Large intestine (tissue), 3 donors: ENCODE measurements around the gene ZC3H12A. TPM values are rescaled to one million over a fixed set of nuclear protein-coding genes. Genes with fewer than 3 reads are reported as not detected.

Experiments used
- DNase-seq, 2 donors: peaks; one replicate each; pipeline versions ENCODE4 v3.0.0 to v3.0.0-alpha.2; 2013
- H3K27ac ChIP-seq: one replicate; pipeline ENCODE4 v1.5.1; 2013; ENCODE audit warnings: low read length
- H3K27me3 ChIP-seq: 2 replicates; pipeline ENCODE4 v1.6.1; 2013; ENCODE audit warnings: low read length; ENCODE audit not compliant: control insufficient read depth, insufficient read depth
- H3K36me3 ChIP-seq: 2 replicates; pipeline ENCODE4 v1.6.1; 2013; ENCODE audit warnings: low read length; ENCODE audit not compliant: control insufficient read depth, insufficient read depth
- H3K4me1 ChIP-seq: one replicate; pipeline ENCODE4 v1.6.1; 2013; ENCODE audit warnings: low read length; ENCODE audit not compliant: control insufficient read depth, insufficient read depth
- H3K4me3 ChIP-seq: one replicate; pipeline ENCODE4 v1.5.1; 2013; ENCODE audit warnings: low read length
- H3K9me3 ChIP-seq: one replicate; pipeline ENCODE4 v1.6.1; 2013; ENCODE audit warnings: mild to moderate bottlenecking, low read depth, low read length, moderate library complexity; ENCODE audit not compliant: control insufficient read depth
- WGBS: methylation state at CpG from one replicate; pipeline ENCODE4 v1.1.5; 2013; ENCODE audit warnings: low lambda C conversion rate; ENCODE audit not compliant: insufficient coverage; 5-methylcytosine and 5-hydroxymethylcytosine counted together
- polyA plus RNA-seq: library from polyadenylated mRNA; unstranded; fragments of 120-200 nt; gene quantifications from one replicate; pipeline ENCODE4 v1.2.1, GENCODE V29; 2013

ZC3H12A gene
- polyA plus RNA-seq, 1 donor = 25.4 TPM

- no CpG with 5 or more reads among the region's 6 CpGs for WGBS
- Histone ChIP-seq H3K4me3 (no peak overlapping the region), H3K4me1 (peaks cover 2% of the 10 kb centered on the region), H3K9me3 (no peaks in the 10 kb centered on the region), H3K27me3 (peaks cover 3% of the 10 kb centered on the region), H3K36me3 (no peaks in the 10 kb centered on the region), H3K27ac (no peak overlapping the region)
- DNase-seq = no peak
These were observed 22.0 kb upstream of the ZC3H12A start for GRCh38 chr1:37452416-37452815.

GRCh38 chr1:37453647-37454046 is 20.7 kb upstream of the ZC3H12A start:
- Histone ChIP-seq H3K27ac (no peak overlapping the region), H3K27me3 (peaks cover 3% of the 10 kb centered on the region), H3K4me1 (peaks cover 2% of the 10 kb centered on the region), H3K36me3 (no peaks in the 10 kb centered on the region), H3K4me3 (no peak overlapping the region), H3K9me3 (no peaks in the 10 kb centered on the region)
- no peak for DNase-seq
- WGBS = no CpG with 5 or more reads among the region's 7 CpGs

- Histone ChIP-seq H3K36me3 (no peaks in the 10 kb centered on the region), H3K9me3 (no peaks in the 10 kb centered on the region), H3K27ac (no peak overlapping the region), H3K4me1 (peaks cover 2% of the 10 kb centered on the region), H3K27me3 (no peaks in the 10 kb centered on the region), H3K4me3 (no peak overlapping the region)
- no CpG with 5 or more reads among the region's 10 CpGs for WGBS
- no peak for DNase-seq
These were observed 18.9 kb upstream of the ZC3H12A start for GRCh38 chr1:37455516-37455915.

GRCh38 chr1:37456614-37457013 is 17.8 kb upstream of the ZC3H12A start:
- no peaks in the 10 kb centered on the region for H3K36me3 ChIP-seq
- no peaks in the 10 kb centered on the region for H3K9me3 ChIP-seq
- H3K27ac ChIP-seq = no peak overlapping the region
- no peak for DNase-seq
- H3K27me3 ChIP-seq = no peaks in the 10 kb centered on the region
- H3K4me1 ChIP-seq = peaks cover 2% of the 10 kb centered on the region
- H3K4me3 ChIP-seq = no peak overlapping the region

- Histone ChIP-seq H3K27me3 (no peaks in the 10 kb centered on the region), H3K9me3 (no peaks in the 10 kb centered on the region), H3K27ac (no peak overlapping the region), H3K4me1 (no peaks in the 10 kb centered on the region), H3K4me3 (no peak overlapping the region), H3K36me3 (no peaks in the 10 kb centered on the region)
- no peak for DNase-seq
- WGBS = no CpG with 5 or more reads among the region's 3 CpGs
These were observed 15.8 kb upstream of the ZC3H12A start for GRCh38 chr1:37458551-37458950.

GRCh38 chr1:37461698-37462436 is 12.5 kb upstream of the ZC3H12A start:
- no CpG with 5 or more reads among the region's 9 CpGs for WGBS
- no peak overlapping the region for H3K27ac ChIP-seq

GRCh38 chr1:37464443-37464842 is 9.9 kb upstream of the ZC3H12A start:
- no CpG with 5 or more reads among the region's 2 CpGs for WGBS
- Histone ChIP-seq H3K36me3 (no peaks in the 10 kb centered on the region), H3K9me3 (no peaks in the 10 kb centered on the region), H3K4me1 (peaks cover 18% of the 10 kb centered on the region), H3K27ac (peak overlapping the region; percentile 79), H3K4me3 (no peak overlapping the region), H3K27me3 (no peaks in the 10 kb centered on the region)
- DNase-seq = no peak

More at GRCh38 chr1:37461698-37462436, 12.5 kb upstream of the ZC3H12A start:
- no peak overlapping the region for H3K4me3 ChIP-seq
- no peaks in the 10 kb centered on the region for H3K9me3 ChIP-seq
- H3K36me3 ChIP-seq = no peaks in the 10 kb centered on the region
- H3K4me1 ChIP-seq = peaks cover 18% of the 10 kb centered on the region
- DNase-seq = no peak
- no peaks in the 10 kb centered on the region for H3K27me3 ChIP-seq

GRCh38 chr1:37465593-37466517 is 8.5 kb upstream of the ZC3H12A start:
- Histone ChIP-seq H3K36me3 (no peaks in the 10 kb centered on the region), H3K4me3 (no peak overlapping the region), H3K27ac (peak overlapping the region; percentile 79), H3K9me3 (no peaks in the 10 kb centered on the region), H3K4me1 (peaks cover 18% of the 10 kb centered on the region), H3K27me3 (no peaks in the 10 kb centered on the region)
- no CpG with 5 or more reads among the region's 6 CpGs for WGBS
- DNase-seq = peak; percentile 80 to 90

GRCh38 chr1:37468037-37468436 is 6.3 kb upstream of the ZC3H12A start:
- no CpG with 5 or more reads among the region's 5 CpGs for WGBS
- H3K4me3 ChIP-seq = no peak overlapping the region
- no peaks in the 10 kb centered on the region for H3K36me3 ChIP-seq
- no peaks in the 10 kb centered on the region for H3K27me3 ChIP-seq
- no peaks in the 10 kb centered on the region for H3K9me3 ChIP-seq
- no peak overlapping the region for H3K27ac ChIP-seq
- peaks cover 34% of the 10 kb centered on the region for H3K4me1 ChIP-seq
- DNase-seq = no peak

GRCh38 chr1:37469386-37469785 is 5.0 kb upstream of the ZC3H12A start:
- WGBS = 80% methylated on average over 1 of the region's 3 CpGs

More at GRCh38 chr1:37469386-37469785, 5.0 kb upstream of the ZC3H12A start:
- H3K27ac ChIP-seq = no peak overlapping the region
- H3K4me3 ChIP-seq = no peak overlapping the region
- H3K36me3 ChIP-seq = no peaks in the 10 kb centered on the region
- DNase-seq = no peak
- peaks cover 34% of the 10 kb centered on the region for H3K4me1 ChIP-seq
- H3K9me3 ChIP-seq = no peaks in the 10 kb centered on the region
- H3K27me3 ChIP-seq = no peaks in the 10 kb centered on the region
